HG03060 (cell line): ENCODE measurements around the gene SYVN1.
"Not testable (repeated sequence)": the region's sequence is repeated elsewhere in the genome, so short reads cannot be mapped to it uniquely, and the experiment has no call there.

Experiments used
- ATAC-seq: cut with Tn5 transposase; IDR thresholded peaks from one replicate; pipeline ENCODE4 v1.9.1; 2021; ENCODE audit warnings: low read depth, moderate number of reproducible peaks; ENCODE audit not compliant: unreplicated experiment

SYVN1 gene

DNA sequence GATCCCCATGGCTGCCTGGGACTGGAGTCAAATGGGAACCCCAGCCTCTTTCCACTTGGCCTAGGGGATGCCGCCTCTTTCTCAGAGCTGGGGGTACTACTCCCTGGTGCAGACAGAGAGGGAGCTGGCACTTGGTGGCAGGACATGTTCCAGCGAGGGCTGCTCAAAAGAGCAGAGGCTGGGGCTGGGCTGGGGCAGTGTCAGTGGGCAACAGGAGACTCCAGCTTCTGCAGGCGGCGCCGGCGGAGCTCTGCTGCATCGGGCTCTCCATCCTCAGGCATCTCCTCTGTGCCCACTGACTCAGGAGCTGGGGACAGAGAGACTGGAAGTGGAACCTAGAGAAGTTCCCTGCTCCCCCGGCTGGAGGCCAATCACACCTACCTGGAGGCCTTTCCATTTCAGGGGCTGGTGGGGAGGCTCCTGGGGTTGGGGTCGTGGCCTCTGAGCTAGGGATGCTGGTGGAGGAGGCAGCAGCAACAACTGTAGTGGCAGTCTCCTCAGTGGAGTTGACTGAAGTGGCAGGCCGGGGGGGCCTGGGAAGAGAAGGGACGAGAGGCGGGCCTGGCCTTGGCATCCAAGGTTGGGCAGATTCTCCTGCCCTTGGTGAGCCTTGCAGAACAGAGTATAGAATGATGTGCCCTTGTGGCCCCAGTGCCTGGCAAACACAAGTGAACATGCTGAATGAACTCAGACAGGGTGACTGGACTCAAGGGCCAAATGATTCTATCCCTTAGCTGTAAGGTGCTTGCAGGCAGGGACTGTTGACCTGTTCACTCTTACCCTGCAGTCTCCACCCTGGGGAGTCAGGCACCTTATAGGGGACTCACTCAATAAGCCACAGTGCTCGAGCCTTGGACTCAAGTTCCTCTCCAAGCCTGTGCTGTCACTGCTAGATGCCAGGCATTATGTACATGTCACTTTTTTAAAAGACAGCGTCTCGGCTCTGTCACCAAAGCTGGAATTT is 5.9 kb downstream of the SYVN1 start:
- ATAC-seq = no peak

- ATAC-seq = no peak
Observed at GRCh38 chr11:65127473-65128181, 6.7 kb downstream of the SYVN1 start.

GRCh38 chr11:65126624-65127274 is 7.6 kb downstream of the SYVN1 start:
- ATAC-seq = no peak

- ATAC-seq = no peak
Observed at GRCh38 chr11:65125197-65126056, 8.9 kb downstream of the SYVN1 start.

- ATAC-seq = no peak
Observed at GRCh38 chr11:65124480-65125196, 9.7 kb downstream of the SYVN1 start.

- peak; percentile 44 for ATAC-seq
Observed at GRCh38 chr11:65121865-65122696, 12.2 kb downstream of the SYVN1 start, which contains the start of the genes FAU and MRPL49. Gene FAU (minus strand): TSS chr11:65122134. CDS start chr11:65121813, 321 bp downstream. Gene MRPL49 (plus strand): TSS chr11:65122321. CDS start chr11:65122347, 26 bp downstream.

GRCh38 chr11:65121447-65121864 is 12.9 kb downstream of the SYVN1 start:
- no peak for ATAC-seq

GRCh38 chr11:65120831-65121230 is 13.5 kb downstream of the SYVN1 start:
- no peak for ATAC-seq

DNA sequence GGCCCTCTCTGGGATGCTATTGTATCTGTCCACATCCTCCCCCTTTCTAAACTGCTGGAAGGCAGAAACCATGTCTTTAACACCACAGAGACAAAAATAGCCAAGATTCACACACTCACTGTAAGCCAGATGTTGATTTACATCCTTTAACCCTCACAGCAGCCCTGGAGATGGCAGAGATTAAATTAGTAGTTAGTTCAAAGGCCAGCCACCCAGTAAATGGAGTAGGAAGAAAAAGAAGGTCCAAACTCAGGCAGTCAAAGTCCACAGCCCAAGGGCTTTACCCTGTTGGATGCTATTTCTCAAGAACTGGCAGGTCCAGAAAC is 14.7 kb downstream of the SYVN1 start:
- no peak for ATAC-seq

DNA sequence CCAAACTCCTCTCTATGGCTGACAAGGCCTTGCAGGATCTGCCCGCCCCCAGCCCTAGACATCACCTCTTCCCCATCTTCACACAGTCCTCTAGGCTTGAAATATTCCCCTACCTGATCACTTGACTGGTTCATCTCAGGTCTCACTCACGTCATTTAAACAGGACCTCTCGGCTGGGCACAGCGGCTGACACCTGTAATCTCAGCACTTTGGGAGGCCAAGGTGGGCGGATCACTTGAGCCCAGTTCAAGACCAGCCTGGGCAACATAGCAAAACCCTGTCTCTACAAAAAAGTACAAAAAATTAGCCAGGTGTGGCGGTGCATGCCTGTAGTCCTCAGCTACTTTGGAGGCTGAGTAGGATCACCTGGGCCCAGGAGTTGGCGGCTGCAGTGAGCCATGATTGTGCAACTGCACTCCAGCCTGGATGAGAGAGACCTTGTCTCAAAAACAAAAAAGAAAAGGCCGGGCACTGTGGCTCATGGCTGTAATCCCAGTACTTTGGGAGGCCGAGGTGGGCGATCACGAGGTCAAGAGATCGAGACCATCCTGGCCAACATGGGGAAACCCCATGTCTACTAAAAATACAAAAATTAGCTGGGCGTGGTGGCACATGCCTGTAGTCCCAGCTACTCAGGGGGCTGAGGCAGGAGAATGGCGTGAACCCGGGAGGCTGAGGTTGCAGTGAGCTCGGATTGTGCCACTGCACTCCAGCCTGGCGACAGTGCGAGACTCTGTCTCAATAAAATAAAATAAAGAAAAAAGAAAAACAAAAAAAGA is 15.2 kb downstream of the SYVN1 start:
- ATAC-seq = not testable (repeated sequence)

DNA sequence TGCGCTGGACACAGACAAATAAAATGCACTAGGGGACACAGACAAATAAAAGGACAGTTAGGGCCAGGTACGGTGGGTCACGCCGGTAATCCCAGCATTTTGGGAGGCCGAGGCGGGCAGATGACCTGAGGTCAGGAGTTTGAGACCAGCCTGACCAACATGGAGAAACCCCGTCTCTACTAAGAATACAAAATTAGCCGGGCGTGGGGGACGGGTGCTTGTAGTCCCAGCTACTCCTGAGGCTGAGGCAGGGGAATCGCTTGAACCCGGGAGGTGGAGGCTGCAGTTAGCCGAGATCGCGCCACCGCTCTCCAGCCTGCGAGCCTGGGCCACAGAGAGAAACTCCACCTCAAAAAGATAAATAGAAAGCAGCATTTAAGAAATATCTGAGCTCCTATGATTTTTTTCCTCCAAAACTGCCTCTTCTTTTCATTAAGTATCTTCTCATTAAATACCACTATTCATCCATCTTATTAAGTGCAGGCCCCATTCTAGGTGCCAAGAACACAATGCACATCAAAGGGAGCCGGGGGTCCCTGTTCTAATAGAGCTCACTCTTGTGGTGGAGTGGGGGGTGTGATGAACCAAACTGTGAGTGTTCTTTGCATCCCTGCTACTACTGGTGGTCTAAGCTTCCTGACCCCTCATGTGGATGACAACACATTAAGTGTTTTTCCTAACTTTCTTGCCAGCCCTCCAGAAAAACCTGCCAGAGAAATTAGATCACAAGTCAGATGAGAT is 16.1 kb downstream of the SYVN1 start:
- ATAC-seq = no peak

DNA sequence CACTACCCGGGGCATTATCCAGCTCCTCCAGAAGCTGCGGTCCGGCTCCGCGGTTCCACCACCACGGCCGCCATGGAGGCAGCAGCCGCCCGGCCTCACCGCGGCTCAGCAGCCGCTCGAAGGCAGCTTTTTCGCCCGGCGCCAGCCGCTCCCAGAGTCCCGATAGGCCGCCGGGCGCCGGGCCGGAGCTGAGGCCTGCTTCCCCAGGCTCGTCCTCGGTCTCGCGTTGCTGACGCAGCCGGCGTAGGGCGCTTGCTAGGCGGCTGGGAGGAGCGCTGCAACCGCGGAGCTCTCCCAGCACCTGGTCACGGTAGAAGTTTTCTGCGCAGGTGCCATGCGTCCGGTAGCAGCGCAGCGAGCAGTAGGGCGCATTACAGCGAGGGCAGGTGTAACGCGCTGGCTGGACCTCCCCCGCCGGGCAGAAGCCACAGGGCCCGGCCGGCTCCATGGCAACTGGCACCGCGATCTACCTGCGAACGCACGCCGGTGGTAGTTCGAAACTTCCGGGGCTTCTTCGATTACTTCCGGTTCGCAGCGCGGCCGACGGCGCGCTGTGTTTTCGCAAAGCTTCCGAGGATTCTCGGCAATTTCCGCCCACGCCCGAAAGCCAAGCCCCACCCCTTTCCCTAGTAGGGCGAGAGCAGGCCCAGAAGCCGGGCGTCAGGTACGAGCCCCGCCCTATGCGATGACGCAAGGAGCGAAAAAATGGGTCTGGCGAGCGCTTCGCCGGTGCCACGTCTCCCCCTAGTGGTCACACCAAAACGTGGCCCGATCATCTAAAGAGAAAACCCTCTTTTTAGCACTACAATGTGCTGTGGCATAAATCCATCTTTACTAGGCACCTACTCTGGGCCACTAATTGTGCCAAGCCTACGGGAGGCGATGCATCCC is 16.9 kb downstream of the SYVN1 start, which contains the start of gene ZNHIT2:
TSS of gene ZNHIT2 (minus strand) at position 496 of the 891 bp plus-strand sequence. CDS start at position 448, 48 bp downstream.
- ATAC-seq = peak; percentile 48

DNA sequence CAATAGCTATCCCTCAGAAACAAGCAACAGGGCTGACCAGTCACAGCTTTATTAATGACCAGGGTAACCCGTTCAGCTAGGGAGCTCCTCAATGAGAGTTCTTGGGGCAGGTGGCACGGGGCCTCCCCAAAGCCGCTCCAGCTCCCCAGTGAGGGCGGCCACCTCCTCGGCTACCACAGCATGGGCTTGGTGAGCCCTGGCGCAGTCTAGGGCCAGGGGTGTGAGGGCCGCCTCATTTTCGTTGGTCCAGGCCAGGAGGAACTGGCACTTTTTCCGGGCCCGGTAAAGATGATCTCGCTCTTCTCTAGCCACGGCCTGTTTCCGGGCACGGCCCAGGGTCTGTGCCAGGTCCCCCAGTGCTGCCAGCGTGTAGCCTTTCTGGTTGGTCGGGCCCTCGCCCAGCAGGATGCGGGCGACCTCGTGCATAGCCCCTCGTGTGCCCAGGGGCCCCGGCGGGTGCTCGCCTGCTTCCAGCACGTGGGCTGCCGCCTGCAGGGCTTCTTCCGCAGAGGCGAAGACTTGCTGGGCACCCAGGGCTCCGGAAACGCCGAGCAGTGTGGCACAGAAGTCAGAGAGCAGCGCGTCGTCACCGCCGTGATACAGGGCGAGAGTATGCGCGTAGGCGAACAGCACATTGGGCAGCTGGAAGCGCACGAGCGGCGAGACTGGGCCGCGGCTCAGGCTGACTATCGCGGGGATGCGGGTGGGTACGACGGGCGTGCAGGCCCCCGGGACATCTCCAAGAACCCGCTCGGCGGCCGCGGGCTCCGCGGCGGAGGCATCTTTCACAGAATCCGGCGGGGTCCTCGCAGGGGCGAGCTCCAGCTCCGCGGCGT is 17.7 kb downstream of the SYVN1 start:
- ATAC-seq = no peak

DNA sequence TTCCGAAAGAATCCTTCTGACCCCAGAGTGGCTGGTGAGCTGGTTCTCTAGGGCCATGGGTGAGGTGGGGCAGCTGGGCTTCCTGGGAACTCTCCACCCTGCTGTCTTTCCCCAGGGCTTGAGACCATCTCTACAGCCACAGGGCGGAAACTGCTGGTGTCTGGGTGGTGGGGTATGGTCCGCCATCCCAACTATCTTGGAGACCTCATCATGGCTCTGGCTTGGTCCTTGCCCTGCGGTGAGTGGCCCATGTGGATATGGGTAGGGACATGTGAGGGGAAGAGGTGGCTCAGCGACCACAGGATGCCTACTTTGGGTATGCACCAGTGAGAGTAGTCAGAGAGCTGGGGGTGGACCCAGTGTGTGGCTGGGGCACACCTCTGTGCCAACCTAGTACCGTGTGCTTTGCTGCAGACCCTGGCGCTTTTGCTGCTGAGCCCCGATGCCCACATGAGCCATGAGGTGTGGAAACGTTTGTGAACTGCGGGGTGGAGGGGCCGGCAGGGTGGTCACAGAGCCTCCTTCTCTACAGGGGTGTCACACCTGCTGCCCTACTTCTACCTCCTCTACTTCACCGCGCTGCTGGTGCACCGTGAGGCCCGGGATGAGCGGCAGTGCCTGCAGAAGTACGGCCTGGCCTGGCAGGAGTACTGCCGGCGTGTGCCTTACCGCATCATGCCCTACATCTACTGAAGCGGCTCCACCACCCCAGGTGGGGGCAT is 18.8 kb downstream of the SYVN1 start:
- ATAC-seq = no peak
